GM23338 (cell line): Measurements from ENCODE around the gene IFITM5. TPM values are rescaled to one million over a fixed set of nuclear protein-coding genes. Genes with fewer than 3 reads are reported as not detected.
A peak's percentile ranks its signal among the peaks of the same experiment; 100 is the strongest.

Source experiments
- ATAC-seq: fragments of 200-7000 bp; cut with Tn5 transposase; 3 replicates; pipeline ENCODE4 v1.9.1; 2020
- DNase-seq: peaks from one replicate; pipeline ENCODE4 v3.0.0-alpha.2; 2015; ENCODE audit warnings: low spot score
- H2AFZ ChIP-seq: fragments of 200-600 bp; sonication (generic); 2 replicates; pipeline ENCODE4 v1.8.0; 2016; ENCODE audit warnings: antibody characterized with exemption, mild to moderate bottlenecking, moderate library complexity
- H3F3A ChIP-seq: fragments of 200-600 bp; sonication (generic); replicated peaks from 2 replicates; pipeline ENCODE4 v1.8.0; 2017; ENCODE audit warnings: antibody characterized with exemption, mixed run types, low read depth
- H3K27ac ChIP-seq: fragments of 200-600 bp; sonication (generic); 2 replicates; pipeline ENCODE4 v1.6.1; 2016; ENCODE audit warnings: low read depth
- H3K27me3 ChIP-seq: fragments of 200-600 bp; sonication (generic); 2 replicates; pipeline ENCODE4 v1.8.0; 2016; ENCODE audit warnings: mild to moderate bottlenecking, mixed run types, moderate library complexity; ENCODE audit not compliant: insufficient read depth
- H3K36me3 ChIP-seq: fragments of 200-600 bp; sonication (generic); 2 replicates; pipeline ENCODE4 v1.8.0; 2016; ENCODE audit warnings: mild to moderate bottlenecking; ENCODE audit not compliant: insufficient read depth
- H3K4me1 ChIP-seq: fragments of 200-600 bp; sonication (generic); 2 replicates; pipeline ENCODE4 v1.8.0; 2016; ENCODE audit warnings: mild to moderate bottlenecking, moderate library complexity; ENCODE audit not compliant: insufficient read depth
- H3K4me2 ChIP-seq: fragments of 200-600 bp; sonication (generic); 2 replicates; pipeline ENCODE4 v1.7.1; 2017; ENCODE audit warnings: mixed run types
- H3K4me3 ChIP-seq: fragments of 200-600 bp; sonication (generic); 2 replicates; pipeline ENCODE4 v1.6.1; 2016; ENCODE audit warnings: mixed run types
- H3K79me2 ChIP-seq: fragments of 200-600 bp; sonication (generic); replicated peaks from 2 replicates; pipeline ENCODE4 v1.8.0; 2017; ENCODE audit warnings: mild to moderate bottlenecking; ENCODE audit not compliant: insufficient read depth
- H3K9me2 ChIP-seq: fragments of 200-600 bp; sonication (generic); 2 replicates; pipeline ENCODE4 v1.8.0; 2017; ENCODE audit not compliant: insufficient read depth
- H4K20me1 ChIP-seq: fragments of 200-600 bp; sonication (generic); replicated peaks from 2 replicates; pipeline ENCODE4 v1.8.0; 2017; ENCODE audit warnings: mild to moderate bottlenecking; ENCODE audit not compliant: insufficient read depth
- H3K27ac Mint-ChIP-seq: 2 replicates; pipeline ENCODE4 v1.8.0; 2020; ENCODE audit warnings: inconsistent platforms, mild to moderate bottlenecking, moderate library complexity, mixed read lengths
- H3K27me3 Mint-ChIP-seq: 3 replicates; pipeline ENCODE4 v1.8.0; 2022; ENCODE audit warnings: low read depth, mild to moderate bottlenecking, moderate library complexity, mixed read lengths, inconsistent platforms; ENCODE audit not compliant: insufficient read depth, poor library complexity
- H3K36me3 Mint-ChIP-seq: 3 replicates; pipeline ENCODE4 v1.8.0; 2021; ENCODE audit warnings: low read depth, mild to moderate bottlenecking, inconsistent platforms, moderate library complexity, mixed read lengths
- H3K4me1 Mint-ChIP-seq: 3 replicates; pipeline ENCODE4 v1.8.0; 2020; ENCODE audit warnings: mild to moderate bottlenecking, inconsistent platforms, mixed read lengths
- H3K4me3 Mint-ChIP-seq: 3 replicates; pipeline ENCODE4 v1.8.0; 2021; ENCODE audit warnings: moderate library complexity, mild to moderate bottlenecking, inconsistent platforms, mixed read lengths
- H3K9me3 Mint-ChIP-seq: 3 replicates; pipeline ENCODE4 v1.8.0; 2020; ENCODE audit warnings: moderate library complexity, mild to moderate bottlenecking, inconsistent platforms, mixed read lengths
- CREB1 ChIP-seq: fragments of 250-450 bp; sonication (Bioruptor Pico); IDR thresholded peaks from 2 replicates; pipeline ENCODE4 v1.5.0; 2020; ENCODE audit warnings: low read depth, mild to moderate bottlenecking, moderate library complexity
- EZH2 ChIP-seq: fragments of 200-600 bp; sonication (generic); IDR thresholded peaks from one replicate; pipeline ENCODE4 v1.8.0; 2017; ENCODE audit warnings: antibody characterized with exemption, mild to moderate bottlenecking, low read depth; ENCODE audit not compliant: unreplicated experiment
- EZH2phosphoT487 ChIP-seq: fragments of 200-600 bp; sonication (generic); IDR thresholded peaks from one replicate; pipeline ENCODE4 v1.8.1; 2018; ENCODE audit warnings: antibody characterized with exemption; ENCODE audit not compliant: unreplicated experiment
- JUNB ChIP-seq: IDR thresholded peaks from one replicate; pipeline ENCODE4 v1.6.1; 2016; ENCODE audit warnings: antibody characterized with exemption; ENCODE audit not compliant: unreplicated experiment
- NANOG ChIP-seq: IDR thresholded peaks from 2 replicates; pipeline ENCODE4 v1.6.1; 2016; ENCODE audit warnings: antibody characterized with exemption, borderline replicate concordance
- POLR2AphosphoS5 ChIP-seq: IDR thresholded peaks from 2 replicates; pipeline ENCODE4 v1.6.1; 2016; ENCODE audit warnings: antibody characterized with exemption, low read depth
- STAT1 ChIP-seq: IDR thresholded peaks from one replicate; pipeline ENCODE4 v1.6.1; 2016; ENCODE audit warnings: antibody characterized with exemption; ENCODE audit not compliant: unreplicated experiment
- ZNF114 ChIP-seq: fragments of 250-450 bp; sonication (Bioruptor Pico); IDR thresholded peaks from 2 replicates; pipeline ENCODE4 v1.5.0; 2020; ENCODE audit warnings: mild to moderate bottlenecking, moderate library complexity
- ZNF331 ChIP-seq: fragments of 250-450 bp; sonication (Bioruptor Pico); IDR thresholded peaks from 2 replicates; pipeline ENCODE4 v1.5.0; 2020; ENCODE audit warnings: low read depth, mild to moderate bottlenecking, moderate library complexity
- polyA plus RNA-seq: library from polyadenylated mRNA; unstranded; fragments of >200 nt; fragmentation: Nextera tagmentation; extraction: Ambion mirVana; gene quantifications from 2 replicates; pipeline ENCODE4 v1.2.1, GENCODE V29; 2016
- total RNA-seq: library from RNA; depleted of rRNA; stranded (reverse); fragments of >200 nt; shearing (Covaris generic); gene quantifications from 2 replicates; pipeline ENCODE4 v1.2.3, GENCODE V29; 2014
- TF ChIP-seq, protein P1 (sequence below): IDR thresholded peaks from 2 replicates; pipeline ENCODE4 v1.6.1; 2016; ENCODE audit warnings: antibody characterized with exemption
- TF ChIP-seq, protein P2 (sequence below), 2 experiments: fragments of 200-600 bp in 1 of 2; sonication (generic) in 1 of 2; conservative IDR thresholded peaks; 2 replicates each; pipeline versions ENCODE4 v1.5.1 to v1.6.1; 2016 to 2017; ENCODE audit warnings: antibody characterized with exemption in 2 of 2, low read depth in 2 of 2, mild to moderate bottlenecking in 2 of 2, moderate library complexity in 1 of 2
- TF ChIP-seq, protein P3 (sequence below): IDR thresholded peaks from one replicate; pipeline ENCODE4 v1.6.1; 2018; ENCODE audit warnings: antibody characterized with exemption; ENCODE audit not compliant: unreplicated experiment

IFITM5 gene
- total and polyA plus RNA-seq, 2 experiments from 2014 or later = not detected

DNA sequence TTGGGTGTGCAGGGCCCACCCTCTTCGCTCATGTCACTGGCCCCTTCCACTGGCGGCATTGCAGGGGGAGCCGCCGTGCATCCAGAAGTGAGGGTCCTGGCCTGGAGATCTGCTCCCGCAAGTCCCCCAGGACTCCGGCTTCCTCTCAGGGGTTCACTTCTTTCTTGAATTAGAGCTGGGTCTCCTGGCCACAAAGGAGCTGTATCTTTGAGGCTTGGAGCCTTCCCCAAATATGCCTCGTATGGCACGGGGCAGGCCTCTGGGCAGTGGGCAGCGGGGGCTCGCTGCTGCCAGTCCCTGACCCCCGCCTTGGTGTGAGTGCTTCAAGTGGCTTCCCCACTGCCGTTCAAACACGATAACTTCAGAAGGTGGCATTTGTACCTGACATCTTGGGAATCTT is 28.7 kb upstream of the IFITM5 start:
- Histone ChIP-seq H3K4me3 (no peak overlapping the region), H2AFZ (no peak overlapping the region), H3K36me3 (no peaks in the 10 kb centered on the region; the same call in 1 of the 2 replicates), H3K79me2 (no peaks in the 10 kb centered on the region), H4K20me1 (no peaks in the 10 kb centered on the region), H3F3A (0 out of 2 replicates have a peak, but pooled peaks cover 18% of the 10 kb centered on the region), H3K27ac (peak overlapping the region; percentile 32; the same call in 1 of the 2 replicates), H3K27me3 (no peaks in the 10 kb centered on the region), H3K4me2 (no peak overlapping the region), H3K4me1 (peaks cover 6% of the 10 kb centered on the region), H3K9me2 (no peaks in the 10 kb centered on the region)
- H3K9me3 Mint-ChIP-seq = peaks cover 9% of the 10 kb centered on the region
- peaks cover 17% of the 10 kb centered on the region for H3K27me3 Mint-ChIP-seq
- H3K36me3 Mint-ChIP-seq = peaks cover 13% of the 10 kb centered on the region; the same call in 2 of the 3 replicates
- H3K4me3 Mint-ChIP-seq = no peak overlapping the region
- H3K4me1 Mint-ChIP-seq = peaks cover 33% of the 10 kb centered on the region
- ATAC-seq (no peak), DNase-seq (no peak)
- H3K27ac Mint-ChIP-seq = no peak overlapping the region
- TF ChIP-seq, protein P1, sequence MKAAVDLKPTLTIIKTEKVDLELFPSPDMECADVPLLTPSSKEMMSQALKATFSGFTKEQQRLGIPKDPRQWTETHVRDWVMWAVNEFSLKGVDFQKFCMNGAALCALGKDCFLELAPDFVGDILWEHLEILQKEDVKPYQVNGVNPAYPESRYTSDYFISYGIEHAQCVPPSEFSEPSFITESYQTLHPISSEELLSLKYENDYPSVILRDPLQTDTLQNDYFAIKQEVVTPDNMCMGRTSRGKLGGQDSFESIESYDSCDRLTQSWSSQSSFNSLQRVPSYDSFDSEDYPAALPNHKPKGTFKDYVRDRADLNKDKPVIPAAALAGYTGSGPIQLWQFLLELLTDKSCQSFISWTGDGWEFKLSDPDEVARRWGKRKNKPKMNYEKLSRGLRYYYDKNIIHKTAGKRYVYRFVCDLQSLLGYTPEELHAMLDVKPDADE = no peak
- TF ChIP-seq EZH2phosphoT487 (no peak), STAT1 (no peak), ZNF114 (no peak), POLR2AphosphoS5 (no peak), ZNF331 (CRISPR knock-in tag) (no peak), CREB1 (CRISPR knock-in tag) (no peak)

DNA sequence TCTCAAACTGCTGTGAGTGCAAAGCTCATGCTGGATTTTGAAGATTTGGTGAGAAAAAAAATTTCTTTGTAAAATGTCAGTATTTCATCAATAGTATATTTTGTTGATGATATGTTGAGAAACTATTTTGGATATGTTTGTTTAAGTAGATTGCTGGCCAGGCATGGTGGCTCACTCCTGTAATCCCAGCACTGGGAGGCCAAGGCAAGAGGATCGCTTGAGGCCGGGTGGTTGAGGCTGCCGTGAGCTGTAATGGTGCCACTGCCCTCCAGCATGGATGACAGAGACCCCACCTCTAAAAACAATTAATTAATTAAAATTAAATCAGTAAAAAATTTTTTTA is 28.2 kb upstream of the IFITM5 start:
- Mint-ChIP-seq H3K4me3 (no peak overlapping the region), H3K4me1 (peaks cover 33% of the 10 kb centered on the region), H3K36me3 (peaks cover 13% of the 10 kb centered on the region; the same call in 2 of the 3 replicates), H3K27ac (no peak overlapping the region), H3K27me3 (peaks cover 17% of the 10 kb centered on the region), H3K9me3 (peaks cover 6% of the 10 kb centered on the region; the same call in 2 of the 3 replicates)
- Histone ChIP-seq H3K9me2 (no peaks in the 10 kb centered on the region), H3K4me1 (peaks cover 6% of the 10 kb centered on the region), H4K20me1 (no peaks in the 10 kb centered on the region), H3K36me3 (no peaks in the 10 kb centered on the region; the same call in 1 of the 2 replicates), H3F3A (0 out of 2 replicates have a peak, but pooled peaks cover 15% of the 10 kb centered on the region), H3K4me3 (no peak overlapping the region), H3K4me2 (no peak overlapping the region), H3K79me2 (no peaks in the 10 kb centered on the region), H3K27ac (no peak overlapping the region), H2AFZ (no peak overlapping the region), H3K27me3 (no peaks in the 10 kb centered on the region)
- no peak for DNase-seq
- no peak for ATAC-seq
- no peak for TF ChIP-seq NANOG
- TF ChIP-seq POLR2AphosphoS5 = no peak
- TF ChIP-seq STAT1 = no peak
- TF ChIP-seq, protein P2, sequence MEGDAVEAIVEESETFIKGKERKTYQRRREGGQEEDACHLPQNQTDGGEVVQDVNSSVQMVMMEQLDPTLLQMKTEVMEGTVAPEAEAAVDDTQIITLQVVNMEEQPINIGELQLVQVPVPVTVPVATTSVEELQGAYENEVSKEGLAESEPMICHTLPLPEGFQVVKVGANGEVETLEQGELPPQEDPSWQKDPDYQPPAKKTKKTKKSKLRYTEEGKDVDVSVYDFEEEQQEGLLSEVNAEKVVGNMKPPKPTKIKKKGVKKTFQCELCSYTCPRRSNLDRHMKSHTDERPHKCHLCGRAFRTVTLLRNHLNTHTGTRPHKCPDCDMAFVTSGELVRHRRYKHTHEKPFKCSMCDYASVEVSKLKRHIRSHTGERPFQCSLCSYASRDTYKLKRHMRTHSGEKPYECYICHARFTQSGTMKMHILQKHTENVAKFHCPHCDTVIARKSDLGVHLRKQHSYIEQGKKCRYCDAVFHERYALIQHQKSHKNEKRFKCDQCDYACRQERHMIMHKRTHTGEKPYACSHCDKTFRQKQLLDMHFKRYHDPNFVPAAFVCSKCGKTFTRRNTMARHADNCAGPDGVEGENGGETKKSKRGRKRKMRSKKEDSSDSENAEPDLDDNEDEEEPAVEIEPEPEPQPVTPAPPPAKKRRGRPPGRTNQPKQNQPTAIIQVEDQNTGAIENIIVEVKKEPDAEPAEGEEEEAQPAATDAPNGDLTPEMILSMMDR (conservative IDR thresholded peaks at IDR 0.05; ENCODE audit: low read depth in 2 of 2) = no peak
- TF ChIP-seq CREB1 (CRISPR knock-in tag) = no peak
- no peak for TF ChIP-seq EZH2
- no peak for TF ChIP-seq EZH2phosphoT487
- TF ChIP-seq ZNF114 = no peak
- TF ChIP-seq, protein P3, sequence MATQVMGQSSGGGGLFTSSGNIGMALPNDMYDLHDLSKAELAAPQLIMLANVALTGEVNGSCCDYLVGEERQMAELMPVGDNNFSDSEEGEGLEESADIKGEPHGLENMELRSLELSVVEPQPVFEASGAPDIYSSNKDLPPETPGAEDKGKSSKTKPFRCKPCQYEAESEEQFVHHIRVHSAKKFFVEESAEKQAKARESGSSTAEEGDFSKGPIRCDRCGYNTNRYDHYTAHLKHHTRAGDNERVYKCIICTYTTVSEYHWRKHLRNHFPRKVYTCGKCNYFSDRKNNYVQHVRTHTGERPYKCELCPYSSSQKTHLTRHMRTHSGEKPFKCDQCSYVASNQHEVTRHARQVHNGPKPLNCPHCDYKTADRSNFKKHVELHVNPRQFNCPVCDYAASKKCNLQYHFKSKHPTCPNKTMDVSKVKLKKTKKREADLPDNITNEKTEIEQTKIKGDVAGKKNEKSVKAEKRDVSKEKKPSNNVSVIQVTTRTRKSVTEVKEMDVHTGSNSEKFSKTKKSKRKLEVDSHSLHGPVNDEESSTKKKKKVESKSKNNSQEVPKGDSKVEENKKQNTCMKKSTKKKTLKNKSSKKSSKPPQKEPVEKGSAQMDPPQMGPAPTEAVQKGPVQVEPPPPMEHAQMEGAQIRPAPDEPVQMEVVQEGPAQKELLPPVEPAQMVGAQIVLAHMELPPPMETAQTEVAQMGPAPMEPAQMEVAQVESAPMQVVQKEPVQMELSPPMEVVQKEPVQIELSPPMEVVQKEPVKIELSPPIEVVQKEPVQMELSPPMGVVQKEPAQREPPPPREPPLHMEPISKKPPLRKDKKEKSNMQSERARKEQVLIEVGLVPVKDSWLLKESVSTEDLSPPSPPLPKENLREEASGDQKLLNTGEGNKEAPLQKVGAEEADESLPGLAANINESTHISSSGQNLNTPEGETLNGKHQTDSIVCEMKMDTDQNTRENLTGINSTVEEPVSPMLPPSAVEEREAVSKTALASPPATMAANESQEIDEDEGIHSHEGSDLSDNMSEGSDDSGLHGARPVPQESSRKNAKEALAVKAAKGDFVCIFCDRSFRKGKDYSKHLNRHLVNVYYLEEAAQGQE = no peak
- TF ChIP-seq, protein P1 = no peak
- TF ChIP-seq ZNF331 (CRISPR knock-in tag) = no peak
- no peak for TF ChIP-seq JUNB
